ENCODE measurements around the gene FAM9C. TPM values are rescaled to one million over a fixed set of nuclear protein-coding genes. Genes with fewer than 3 reads are reported as not detected.

FAM9C gene
- total RNA-seq: 0.06 TPM

GRCh38 chrX:13044441-13044840, at the start of gene FAM9C:
FAM9C (minus strand) TSS chrX:13044620; CDS start chrX:13043789, 831 bp downstream.

Other genes starting within 250 kb of the FAM9C start
- gene TLR7, start 177.5 kb downstream of the FAM9C start, total RNA-seq: 2.5 TPM
- 1.8 TPM for gene TLR8, start 138.0 kb downstream of the FAM9C start, total RNA-seq
- 2,905 TPM for gene TMSB4X, start 69.5 kb downstream of the FAM9C start, total RNA-seq

Measured in metanephros (tissue), 1 donor.